Neural cell (in vitro differentiated cells): ENCODE measurements around the gene CACNA1B. TPM values are rescaled to one million over a fixed set of nuclear protein-coding genes. Genes with fewer than 3 reads are reported as not detected.

Experiments used
- H2AFZ ChIP-seq: fragments of 200-600, 300-800 bp; sonication (generic), shearing (Covaris generic); 2 replicates; pipeline ENCODE4 v1.6.0; 2014; ENCODE audit warnings: low read depth, mild to moderate bottlenecking, antibody characterized with exemption, low read length, moderate library complexity
- H3F3A ChIP-seq: fragments of 200-600 bp; shearing (Covaris generic); 2 replicates; pipeline ENCODE4 v1.6.1; 2016; ENCODE audit warnings: mild to moderate bottlenecking, moderate library complexity, mixed read lengths, antibody characterized with exemption, low read length; ENCODE audit not compliant: insufficient read depth, poor library complexity, severe bottlenecking
- H3K27ac ChIP-seq: fragments of 200-600, 300-800 bp; sonication (generic), shearing (Covaris generic); 2 replicates; pipeline ENCODE4 v1.5.1; 2014; ENCODE audit warnings: mild to moderate bottlenecking, low read length, moderate library complexity
- H3K27me3 ChIP-seq: fragments of 300-800, 200-600 bp; sonication (generic), shearing (Covaris generic); 2 replicates; pipeline ENCODE4 v1.6.0; 2014; ENCODE audit warnings: mild to moderate bottlenecking, low read depth, low read length, moderate library complexity; ENCODE audit not compliant: insufficient read depth
- H3K36me3 ChIP-seq: fragments of 300-800, 200-600 bp; sonication (generic), shearing (Covaris generic); 2 replicates; pipeline ENCODE4 v1.5.1; 2014; ENCODE audit warnings: mild to moderate bottlenecking, antibody characterized with exemption, low read length, moderate library complexity; ENCODE audit not compliant: insufficient read depth
- H3K4me2 ChIP-seq: fragments of 300-800, 200-600 bp; sonication (generic), shearing (Covaris generic); 2 replicates; pipeline ENCODE4 v1.6.0; 2014; ENCODE audit warnings: mild to moderate bottlenecking, low read length
- H3K4me3 ChIP-seq: fragments of 300-800, 200-600 bp; sonication (generic), shearing (Covaris generic); 2 replicates; pipeline ENCODE4 v1.5.1; 2014; ENCODE audit warnings: mild to moderate bottlenecking, low read length, moderate library complexity
- H3K79me2 ChIP-seq: fragments of 200-600 bp; shearing (Covaris generic); replicated peaks from 2 replicates; pipeline ENCODE4 v1.6.0; 2014; ENCODE audit warnings: mild to moderate bottlenecking, low read length, moderate library complexity; ENCODE audit not compliant: insufficient read depth
- H3K9ac ChIP-seq: fragments of 300-800, 200-600 bp; sonication (generic), shearing (Covaris generic); 2 replicates; pipeline ENCODE4 v1.6.1; 2016; ENCODE audit warnings: mild to moderate bottlenecking, low read length, mixed read lengths
- H3K9me2 ChIP-seq: fragments of 200-600 bp; shearing (Covaris generic); 2 replicates; pipeline ENCODE4 v1.6.1; 2016; ENCODE audit warnings: mild to moderate bottlenecking, low read length, mixed read lengths; ENCODE audit not compliant: insufficient read depth
- H3K9me3 ChIP-seq: fragments of 200-600, 300-800 bp; sonication (generic), shearing (Covaris generic); 2 replicates; pipeline ENCODE4 v1.6.1; 2016; ENCODE audit warnings: mild to moderate bottlenecking, mixed run types, low read length, moderate library complexity, mixed read lengths
- H4K20me1 ChIP-seq: fragments of 200-600 bp; shearing (Covaris generic); 2 replicates; pipeline ENCODE4 v1.6.1; 2016; ENCODE audit warnings: mild to moderate bottlenecking, mixed run types; ENCODE audit not compliant: insufficient read depth
- EP300 ChIP-seq: fragments of 450-650 bp; conservative IDR thresholded peaks from 2 replicates; pipeline ENCODE4 v1.6.1; 2014; ENCODE audit warnings: antibody characterized with exemption, mild to moderate bottlenecking, moderate library complexity; ENCODE audit not compliant: poor library complexity, severe bottlenecking
- EZH2 ChIP-seq: fragments of 200-600, 300-800 bp; shearing (Covaris generic), sonication (generic); IDR thresholded peaks from 2 replicates; pipeline ENCODE4 v1.6.1; 2014; ENCODE audit warnings: antibody characterized with exemption, low read length, borderline replicate concordance, mild to moderate bottlenecking; ENCODE audit not compliant: insufficient read depth, poor library complexity, severe bottlenecking
- MXI1 ChIP-seq: fragments of 450-650 bp; conservative IDR thresholded peaks from 2 replicates; pipeline ENCODE4 v1.6.1; 2014; ENCODE audit warnings: antibody characterized with exemption, mild to moderate bottlenecking; ENCODE audit not compliant: poor library complexity, severe bottlenecking
- POLR2AphosphoS5 ChIP-seq: IDR thresholded peaks from 2 replicates; pipeline ENCODE4 v1.6.1; 2012
- RAD21 ChIP-seq: fragments of 450-650 bp; conservative IDR thresholded peaks from 2 replicates; pipeline ENCODE4 v1.6.1; 2014; ENCODE audit warnings: antibody characterized with exemption, mild to moderate bottlenecking, moderate library complexity
- SMC3 ChIP-seq: fragments of 450-650 bp; conservative IDR thresholded peaks from 2 replicates; pipeline ENCODE4 v1.6.1; 2014; ENCODE audit warnings: antibody characterized with exemption, mild to moderate bottlenecking, moderate library complexity; ENCODE audit not compliant: poor library complexity
- TAF1 ChIP-seq: IDR thresholded peaks from 2 replicates; pipeline ENCODE4 v1.6.1; 2012; ENCODE audit warnings: low read depth
- polyA plus RNA-seq: library from polyadenylated mRNA; depleted of rRNA; stranded (reverse); fragments of >200 nt; gene quantifications from 2 replicates; pipeline ENCODE4 v1.2.3, GENCODE V29; 2014
- TF ChIP-seq, protein P1 (sequence below): IDR thresholded peaks from 2 replicates; pipeline ENCODE4 v1.6.1; 2012; ENCODE audit warnings: borderline replicate concordance
- TF ChIP-seq, protein P2 (sequence below): fragments of 450-650 bp; IDR thresholded peaks from 2 replicates; pipeline ENCODE4 v1.5.1; 2014; ENCODE audit warnings: antibody characterized with exemption, mild to moderate bottlenecking, moderate library complexity; ENCODE audit not compliant: poor library complexity, severe bottlenecking

The CACNA1B gene
- polyA plus RNA-seq, 1 donor from 2014 or later, result 5.8 TPM

DNA sequence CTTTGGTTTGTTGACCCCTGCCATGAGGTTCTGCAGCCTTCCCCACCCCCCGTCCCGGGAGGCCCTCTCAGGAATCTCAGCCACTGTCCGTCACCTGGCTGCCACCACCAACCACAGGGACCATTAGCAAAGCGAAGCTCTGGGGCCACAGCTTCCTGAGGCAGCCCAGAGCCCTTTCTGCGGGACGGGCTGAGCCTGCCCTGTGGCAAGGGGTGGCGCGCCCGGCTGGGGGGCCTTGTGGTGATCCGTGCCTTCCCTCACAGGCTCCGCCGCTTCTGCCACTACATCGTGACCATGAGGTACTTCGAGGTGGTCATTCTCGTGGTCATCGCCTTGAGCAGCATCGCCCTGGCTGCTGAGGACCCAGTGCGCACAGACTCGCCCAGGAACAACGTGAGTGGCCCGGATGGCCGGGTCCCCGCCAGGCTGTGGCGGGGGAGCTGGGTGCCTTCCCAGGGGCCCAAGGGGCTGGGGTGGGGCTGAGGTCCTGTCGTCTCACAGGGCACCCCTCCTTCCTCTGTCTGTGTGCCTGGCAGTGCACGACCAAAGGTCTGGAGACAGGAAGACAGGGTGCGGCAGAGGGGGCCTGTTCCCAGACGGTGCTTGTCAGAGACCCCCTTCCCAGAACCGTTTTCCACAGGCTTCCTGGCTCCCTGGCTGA, 169.2 kb downstream of the CACNA1B start:
- no peaks in the 10 kb centered on the region for H3K9me3 ChIP-seq

DNA sequence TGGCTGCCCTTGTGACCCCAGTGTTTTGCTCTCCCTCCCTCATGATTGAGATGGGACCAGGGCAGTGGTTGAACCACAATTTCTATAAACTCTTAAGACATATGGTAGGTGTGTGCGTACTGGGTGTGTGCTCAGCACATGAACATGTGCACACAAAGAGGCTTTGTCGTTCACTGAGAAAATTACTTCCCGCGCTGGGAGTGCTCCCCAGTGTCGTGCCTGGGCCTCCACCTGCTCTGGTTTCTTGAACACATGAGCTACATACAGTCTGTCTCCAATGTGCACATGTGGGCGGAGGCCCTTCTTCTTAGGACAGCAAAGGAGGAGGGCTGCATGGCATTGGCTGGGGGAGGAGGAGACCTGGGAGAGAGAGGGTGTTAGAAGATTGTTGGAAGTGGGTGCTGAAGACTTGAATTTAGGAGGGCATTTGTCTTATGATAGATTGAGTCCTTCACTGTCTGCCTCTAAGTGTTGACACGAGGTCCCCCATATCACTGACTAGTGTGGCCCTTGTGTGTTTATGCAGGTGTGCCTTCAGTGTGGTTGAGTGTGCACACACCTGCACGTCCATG, 170.0 kb downstream of the CACNA1B start:
- H3K36me3 ChIP-seq, result no peaks in the 10 kb centered on the region
- no peaks in the 10 kb centered on the region for H4K20me1 ChIP-seq
- no peak overlapping the region for H2AFZ ChIP-seq
- no peaks in the 10 kb centered on the region for H3K9me2 ChIP-seq
- TF ChIP-seq RAD21 (no peak), POLR2AphosphoS5 (no peak), EP300 (no peak), EZH2 (no peak), SMC3 (no peak), TAF1 (no peak), MXI1 (no peak)
- TF ChIP-seq, protein P1, sequence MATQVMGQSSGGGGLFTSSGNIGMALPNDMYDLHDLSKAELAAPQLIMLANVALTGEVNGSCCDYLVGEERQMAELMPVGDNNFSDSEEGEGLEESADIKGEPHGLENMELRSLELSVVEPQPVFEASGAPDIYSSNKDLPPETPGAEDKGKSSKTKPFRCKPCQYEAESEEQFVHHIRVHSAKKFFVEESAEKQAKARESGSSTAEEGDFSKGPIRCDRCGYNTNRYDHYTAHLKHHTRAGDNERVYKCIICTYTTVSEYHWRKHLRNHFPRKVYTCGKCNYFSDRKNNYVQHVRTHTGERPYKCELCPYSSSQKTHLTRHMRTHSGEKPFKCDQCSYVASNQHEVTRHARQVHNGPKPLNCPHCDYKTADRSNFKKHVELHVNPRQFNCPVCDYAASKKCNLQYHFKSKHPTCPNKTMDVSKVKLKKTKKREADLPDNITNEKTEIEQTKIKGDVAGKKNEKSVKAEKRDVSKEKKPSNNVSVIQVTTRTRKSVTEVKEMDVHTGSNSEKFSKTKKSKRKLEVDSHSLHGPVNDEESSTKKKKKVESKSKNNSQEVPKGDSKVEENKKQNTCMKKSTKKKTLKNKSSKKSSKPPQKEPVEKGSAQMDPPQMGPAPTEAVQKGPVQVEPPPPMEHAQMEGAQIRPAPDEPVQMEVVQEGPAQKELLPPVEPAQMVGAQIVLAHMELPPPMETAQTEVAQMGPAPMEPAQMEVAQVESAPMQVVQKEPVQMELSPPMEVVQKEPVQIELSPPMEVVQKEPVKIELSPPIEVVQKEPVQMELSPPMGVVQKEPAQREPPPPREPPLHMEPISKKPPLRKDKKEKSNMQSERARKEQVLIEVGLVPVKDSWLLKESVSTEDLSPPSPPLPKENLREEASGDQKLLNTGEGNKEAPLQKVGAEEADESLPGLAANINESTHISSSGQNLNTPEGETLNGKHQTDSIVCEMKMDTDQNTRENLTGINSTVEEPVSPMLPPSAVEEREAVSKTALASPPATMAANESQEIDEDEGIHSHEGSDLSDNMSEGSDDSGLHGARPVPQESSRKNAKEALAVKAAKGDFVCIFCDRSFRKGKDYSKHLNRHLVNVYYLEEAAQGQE, result no peak
- TF ChIP-seq, protein P2, sequence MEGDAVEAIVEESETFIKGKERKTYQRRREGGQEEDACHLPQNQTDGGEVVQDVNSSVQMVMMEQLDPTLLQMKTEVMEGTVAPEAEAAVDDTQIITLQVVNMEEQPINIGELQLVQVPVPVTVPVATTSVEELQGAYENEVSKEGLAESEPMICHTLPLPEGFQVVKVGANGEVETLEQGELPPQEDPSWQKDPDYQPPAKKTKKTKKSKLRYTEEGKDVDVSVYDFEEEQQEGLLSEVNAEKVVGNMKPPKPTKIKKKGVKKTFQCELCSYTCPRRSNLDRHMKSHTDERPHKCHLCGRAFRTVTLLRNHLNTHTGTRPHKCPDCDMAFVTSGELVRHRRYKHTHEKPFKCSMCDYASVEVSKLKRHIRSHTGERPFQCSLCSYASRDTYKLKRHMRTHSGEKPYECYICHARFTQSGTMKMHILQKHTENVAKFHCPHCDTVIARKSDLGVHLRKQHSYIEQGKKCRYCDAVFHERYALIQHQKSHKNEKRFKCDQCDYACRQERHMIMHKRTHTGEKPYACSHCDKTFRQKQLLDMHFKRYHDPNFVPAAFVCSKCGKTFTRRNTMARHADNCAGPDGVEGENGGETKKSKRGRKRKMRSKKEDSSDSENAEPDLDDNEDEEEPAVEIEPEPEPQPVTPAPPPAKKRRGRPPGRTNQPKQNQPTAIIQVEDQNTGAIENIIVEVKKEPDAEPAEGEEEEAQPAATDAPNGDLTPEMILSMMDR, result no peak
- H3K27me3 ChIP-seq, result no peaks in the 10 kb centered on the region
- no peak overlapping the region for H3K4me3 ChIP-seq
- H3K27ac ChIP-seq, result no peak overlapping the region
- H3K4me2 ChIP-seq, result no peak overlapping the region
- H3K79me2 ChIP-seq, result no peaks in the 10 kb centered on the region
- no peaks in the 10 kb centered on the region for H3F3A ChIP-seq
- H3K9ac ChIP-seq, result no peak overlapping the region
- no peaks in the 10 kb centered on the region for H3K9me3 ChIP-seq

More for the DNA sequence above, 169.2 kb downstream of the CACNA1B start:
- H3K27ac ChIP-seq, result no peak overlapping the region
- no peak overlapping the region for H3K9ac ChIP-seq
- H3F3A ChIP-seq, result no peaks in the 10 kb centered on the region
- H3K4me3 ChIP-seq, result no peak overlapping the region
- H3K79me2 ChIP-seq, result no peaks in the 10 kb centered on the region
- no peaks in the 10 kb centered on the region for H3K9me2 ChIP-seq
- TF ChIP-seq SMC3 (no peak), RAD21 (no peak), EP300 (no peak), POLR2AphosphoS5 (no peak), MXI1 (no peak), EZH2 (no peak)
- TF ChIP-seq, protein P1, result no peak
- no peaks in the 10 kb centered on the region for H4K20me1 ChIP-seq
- H3K36me3 ChIP-seq, result no peaks in the 10 kb centered on the region
- no peak overlapping the region for H3K4me2 ChIP-seq
- H2AFZ ChIP-seq, result no peak overlapping the region
- no peaks in the 10 kb centered on the region for H3K27me3 ChIP-seq
